HepG2 (cell line): ENCODE results near the gene KAZN. TPM values are rescaled to one million over a fixed set of nuclear protein-coding genes. Genes with fewer than 3 reads are reported as not detected.
A peak's percentile ranks its signal among the peaks of the same experiment; 100 is the strongest.

Experiments used
- ATF7-NPFF ChIP-seq: sonication (generic); formaldehyde crosslinking; IDR thresholded peaks from 2 replicates; pipeline ENCODE4 v1.8.1; 2023; ENCODE audit warnings: mild to moderate bottlenecking, low read depth, missing genetic modification reagents, moderate library complexity
- CCDC6 ChIP-seq: sonication (generic); formaldehyde crosslinking; IDR thresholded peaks from 2 replicates; pipeline ENCODE4 v1.8.1; 2022; ENCODE audit warnings: mild to moderate bottlenecking, missing genetic modification reagents, moderate library complexity
- CENPX ChIP-seq: sonication (generic); formaldehyde crosslinking; IDR thresholded peaks from 2 replicates; pipeline ENCODE4 v1.9.0; 2021; ENCODE audit warnings: mild to moderate bottlenecking, missing genetic modification reagents, moderate library complexity
- CREB3 ChIP-seq: sonication (generic); formaldehyde crosslinking; IDR thresholded peaks from 2 replicates; pipeline ENCODE4 v1.5.0; 2020; ENCODE audit warnings: missing genetic modification reagents
- EED ChIP-seq: sonication (generic); formaldehyde crosslinking; IDR thresholded peaks from 2 replicates; pipeline ENCODE4 v1.5.0; 2020; ENCODE audit warnings: mild to moderate bottlenecking, missing genetic modification reagents
- FIP1L1 ChIP-seq: fragments of 200-400 bp; formaldehyde crosslinking; IDR thresholded peaks from 2 replicates; pipeline ENCODE4 v1.6.1; 2018; ENCODE audit warnings: low read depth, mild to moderate bottlenecking, low read length, moderate library complexity, borderline replicate concordance; ENCODE audit not compliant: insufficient read depth
- GPN1 ChIP-seq: sonication (generic); formaldehyde crosslinking; IDR thresholded peaks from 2 replicates; pipeline ENCODE4 v1.5.1; 2020; ENCODE audit warnings: missing genetic modification reagents, borderline replicate concordance
- HBP1 ChIP-seq: IDR thresholded peaks from 2 replicates; pipeline ENCODE4 v1.6.1; 2016; ENCODE audit warnings: low read depth, control low read depth
- HCFC1 ChIP-seq: fragments of 150-350 bp; IDR thresholded peaks from 2 replicates; pipeline ENCODE4 v1.6.1; 2014; ENCODE audit warnings: low read depth, low read length
- IKZF5 ChIP-seq: IDR thresholded peaks from 2 replicates; pipeline ENCODE4 v1.6.1; 2018; ENCODE audit warnings: missing genetic modification reagents, mild to moderate bottlenecking, missing compliant biosample characterization
- IRX3 ChIP-seq: sonication (generic); formaldehyde crosslinking; IDR thresholded peaks from 2 replicates; pipeline ENCODE4 v1.8.1; 2023; ENCODE audit warnings: mild to moderate bottlenecking, low read depth, missing genetic modification reagents, borderline replicate concordance
- KLF16 ChIP-seq, 2 experiments: sonication (generic) in 1 of 2; formaldehyde crosslinking in 1 of 2; IDR thresholded peaks; 2 replicates each; pipeline versions ENCODE4 v1.6.1 to v1.8.0; 2016 to 2023; ENCODE audit warnings: missing genetic modification reagents in 2 of 2, missing compliant biosample characterization in 1 of 2
- MED13 ChIP-seq: sonication (generic); formaldehyde crosslinking; IDR thresholded peaks from 2 replicates; pipeline ENCODE4 v1.5.0; 2020; ENCODE audit warnings: missing genetic modification reagents
- SKI ChIP-seq: fragments of 450-650 bp; IDR thresholded peaks from one replicate; pipeline ENCODE4 v1.6.1; 2018; ENCODE audit warnings: mild to moderate bottlenecking; ENCODE audit not compliant: partially characterized antibody
- ZNF143 ChIP-seq: sonication (generic); formaldehyde crosslinking; IDR thresholded peaks from 2 replicates; pipeline ENCODE4 v1.4.0; 2020; ENCODE audit warnings: missing genetic modification reagents
- ZNF18 ChIP-seq: sonication (generic); formaldehyde crosslinking; IDR thresholded peaks from 2 replicates; pipeline ENCODE4 v1.8.0; 2022; ENCODE audit warnings: mild to moderate bottlenecking, missing genetic modification reagents; ENCODE audit not compliant: insufficient replicate concordance
- ZNF263 ChIP-seq: sonication (generic); formaldehyde crosslinking; IDR thresholded peaks from 2 replicates; pipeline ENCODE4 v1.4.0; 2020; ENCODE audit warnings: missing genetic modification reagents
- ZNF460 ChIP-seq: sonication (generic); formaldehyde crosslinking; IDR thresholded peaks from 2 replicates; pipeline ENCODE4 v1.5.1; 2020; ENCODE audit warnings: missing genetic modification reagents, mild to moderate bottlenecking, borderline replicate concordance
- ZNF484 ChIP-seq: sonication (generic); formaldehyde crosslinking; IDR thresholded peaks from 2 replicates; pipeline ENCODE4 v1.5.1; 2020; ENCODE audit warnings: mild to moderate bottlenecking, low read depth, missing genetic modification reagents, borderline replicate concordance
- ZNF720 ChIP-seq: sonication (generic); formaldehyde crosslinking; IDR thresholded peaks from 2 replicates; pipeline ENCODE4 v1.4.0; 2020; ENCODE audit warnings: missing genetic modification reagents
- ZNF766 ChIP-seq: sonication (generic); formaldehyde crosslinking; IDR thresholded peaks from 2 replicates; pipeline ENCODE4 v1.5.0; 2020; ENCODE audit warnings: missing genetic modification reagents, borderline replicate concordance
- polyA plus RNA-seq, 8 experiments: library from polyadenylated mRNA; depleted of rRNA in 3 of 8; stranded (reverse) in 7 of 8; unstranded in 1 of 8; fragments of >200 nt; fragmentation: Illumina TruSeq in 4 of 8; extraction: Trizol in 4 of 8; gene quantifications; 2 replicates each; pipeline versions ENCODE4 v1.2.1 to v1.2.3, GENCODE V29; 2011 to 2016; ENCODE audit warnings: low read depth in 4 of 8, missing spikeins in 1 of 8, mixed read lengths in 1 of 8; ENCODE audit not compliant: insufficient read depth in 1 of 8
- total RNA-seq, 5 experiments: library from RNA; depleted of rRNA; stranded (reverse); fragments of >200 nt; fragmentation: Illumina TruSeq; extraction: Trizol; gene quantifications; 2 replicates each; pipeline ENCODE4 v1.2.3, GENCODE V29; 2016; ENCODE audit warnings: low read depth in 1 of 5
- TF ChIP-seq, protein P1 (sequence below): sonication (generic); formaldehyde crosslinking; IDR thresholded peaks from 2 replicates; pipeline ENCODE4 v1.5.0; 2020; ENCODE audit warnings: mild to moderate bottlenecking, missing genetic modification reagents
- TF ChIP-seq, protein P2 (sequence below): sonication (generic); formaldehyde crosslinking; IDR thresholded peaks from 2 replicates; pipeline ENCODE4 v1.4.0; 2020; ENCODE audit warnings: missing genetic modification reagents

Gene KAZN
- total and polyA plus RNA-seq, 2 of the 13 experiments (the other 11 are each of a cell fraction or from before 2014, with no cell fraction given), result 10.4 to 13.5 TPM

DNA sequence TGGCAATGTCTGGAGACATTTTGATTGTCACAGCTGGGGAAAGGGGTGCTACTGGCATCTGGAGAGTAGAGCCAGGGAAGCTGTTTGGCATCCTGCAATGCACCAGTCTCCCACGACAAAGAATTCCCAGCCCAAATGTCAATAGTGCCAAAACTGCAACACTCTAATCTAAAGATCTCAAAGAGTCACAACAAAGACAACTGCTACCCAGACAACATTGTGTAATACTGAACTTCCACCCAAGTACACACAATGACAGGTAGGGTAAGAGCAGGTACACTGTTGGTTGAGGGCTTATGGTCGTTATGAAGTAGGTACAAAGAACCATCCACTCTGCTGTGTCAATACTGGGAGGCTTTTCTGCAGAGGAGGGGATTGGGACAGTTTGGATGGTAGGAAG is 546.8 kb downstream of the KAZN start (continued):
- TF ChIP-seq ZNF18 (CRISPR knock-in tag), result no peak
- no peak for TF ChIP-seq HBP1
- TF ChIP-seq FIP1L1, result no peak
- TF ChIP-seq ATF7-NPFF, result no peak
- TF ChIP-seq MED13 (CRISPR knock-in tag), result no peak
- TF ChIP-seq KLF16 (CRISPR knock-in tag; IDR thresholded peaks at IDR 0.05), result no peak
- TF ChIP-seq CCDC6 (CRISPR knock-in tag), result no peak
- TF ChIP-seq ZNF766 (CRISPR knock-in tag), result no peak
- peak; percentile 60; the same call in 1 of the 2 replicates for TF ChIP-seq IKZF5
- TF ChIP-seq EED, result no peak
- no peak for TF ChIP-seq ZNF263
- TF ChIP-seq, protein P1, sequence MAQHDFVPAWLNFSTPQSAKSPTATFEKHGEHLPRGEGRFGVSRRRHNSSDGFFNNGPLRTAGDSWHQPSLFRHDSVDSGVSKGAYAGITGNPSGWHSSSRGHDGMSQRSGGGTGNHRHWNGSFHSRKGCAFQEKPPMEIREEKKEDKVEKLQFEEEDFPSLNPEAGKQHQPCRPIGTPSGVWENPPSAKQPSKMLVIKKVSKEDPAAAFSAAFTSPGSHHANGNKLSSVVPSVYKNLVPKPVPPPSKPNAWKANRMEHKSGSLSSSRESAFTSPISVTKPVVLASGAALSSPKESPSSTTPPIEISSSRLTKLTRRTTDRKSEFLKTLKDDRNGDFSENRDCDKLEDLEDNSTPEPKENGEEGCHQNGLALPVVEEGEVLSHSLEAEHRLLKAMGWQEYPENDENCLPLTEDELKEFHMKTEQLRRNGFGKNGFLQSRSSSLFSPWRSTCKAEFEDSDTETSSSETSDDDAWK (CRISPR knock-in tag), result no peak
- no peak for TF ChIP-seq ZNF460 (CRISPR knock-in tag)
- no peak for TF ChIP-seq CREB3
- TF ChIP-seq ZNF484 (CRISPR knock-in tag), result no peak
- TF ChIP-seq GPN1 (CRISPR knock-in tag), result no peak
- no peak for TF ChIP-seq ZNF720 (CRISPR knock-in tag)
- TF ChIP-seq IRX3 (CRISPR knock-in tag), result no peak
- TF ChIP-seq, protein P2, sequence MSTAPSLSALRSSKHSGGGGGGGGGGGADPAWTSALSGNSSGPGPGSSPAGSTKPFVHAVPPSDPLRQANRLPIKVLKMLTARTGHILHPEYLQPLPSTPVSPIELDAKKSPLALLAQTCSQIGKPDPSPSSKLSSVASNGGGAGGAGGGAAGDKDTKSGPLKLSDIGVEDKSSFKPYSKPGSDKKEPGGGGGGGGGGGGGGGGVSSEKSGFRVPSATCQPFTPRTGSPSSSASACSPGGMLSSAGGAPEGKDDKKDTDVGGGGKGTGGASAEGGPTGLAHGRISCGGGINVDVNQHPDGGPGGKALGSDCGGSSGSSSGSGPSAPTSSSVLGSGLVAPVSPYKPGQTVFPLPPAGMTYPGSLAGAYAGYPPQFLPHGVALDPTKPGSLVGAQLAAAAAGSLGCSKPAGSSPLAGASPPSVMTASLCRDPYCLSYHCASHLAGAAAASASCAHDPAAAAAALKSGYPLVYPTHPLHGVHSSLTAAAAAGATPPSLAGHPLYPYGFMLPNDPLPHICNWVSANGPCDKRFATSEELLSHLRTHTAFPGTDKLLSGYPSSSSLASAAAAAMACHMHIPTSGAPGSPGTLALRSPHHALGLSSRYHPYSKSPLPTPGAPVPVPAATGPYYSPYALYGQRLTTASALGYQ (CRISPR knock-in tag), result no peak
- peak; percentile 96 for TF ChIP-seq SKI
- TF ChIP-seq CENPX (CRISPR knock-in tag), result no peak
- TF ChIP-seq HCFC1, result no peak
- 0 out of 2 replicates have a peak, but pooled peaks have one; percentile 37 for TF ChIP-seq ZNF143 (CRISPR knock-in tag)
